Stimulated activated CD8-positive, alpha-beta memory T cell treated with anti-CD3 and anti-CD28 coated beads, Interleukin-15, amount 100 ng/mL, for 24 hours (primary cell): ENCODE data around the gene GPC5.

Source experiments
- DNase-seq: peaks from one replicate; pipeline ENCODE4 v3.0.0-alpha.2; 2020; ENCODE audit warnings: low read depth

The GPC5 gene

DNA sequence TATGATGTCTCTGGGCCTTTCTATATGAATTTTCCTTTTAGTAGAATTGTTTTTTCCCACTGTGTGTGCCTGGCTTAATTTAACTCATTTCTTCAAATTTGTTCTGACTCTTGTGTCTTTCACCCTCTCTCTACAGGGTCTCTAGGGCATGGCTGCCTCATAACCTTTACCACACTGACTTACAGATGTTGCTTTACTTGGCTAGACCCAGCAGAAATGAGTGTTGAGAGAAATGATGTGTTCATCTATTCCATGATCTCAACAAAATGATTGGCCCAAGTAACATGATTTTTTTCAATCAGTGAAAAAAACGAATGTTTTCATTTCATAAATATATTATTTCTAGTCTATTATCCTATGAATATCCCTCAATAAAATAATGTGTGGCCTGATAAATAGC lies 195.0 kb downstream of the GPC5 start:
- DNase-seq = no peak

DNA sequence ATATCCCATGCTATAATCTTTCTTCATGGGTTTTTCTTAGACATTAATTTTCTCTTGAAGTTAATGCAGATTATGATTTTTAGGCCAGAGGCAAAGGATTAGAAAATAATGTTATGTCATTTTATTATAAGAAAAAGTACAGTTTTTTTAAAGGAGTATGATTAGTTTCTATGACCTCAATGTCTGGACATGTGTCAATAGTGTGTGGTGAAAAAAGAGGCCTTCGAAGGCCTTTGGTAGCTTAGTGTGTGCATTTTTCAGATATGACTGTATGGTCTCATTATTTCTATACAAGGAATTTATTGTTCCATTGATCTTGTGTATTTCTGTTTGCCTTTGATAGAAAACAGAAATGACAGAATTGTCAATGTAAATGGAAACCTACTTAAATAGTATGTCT lies 195.6 kb downstream of the GPC5 start:
- DNase-seq = no peak

GRCh38 chr13:91595677-91596076 lies 197.3 kb downstream of the GPC5 start:
- no peak for DNase-seq

GRCh38 chr13:91596842-91597241 lies 198.4 kb downstream of the GPC5 start:
- DNase-seq = no peak

DNA sequence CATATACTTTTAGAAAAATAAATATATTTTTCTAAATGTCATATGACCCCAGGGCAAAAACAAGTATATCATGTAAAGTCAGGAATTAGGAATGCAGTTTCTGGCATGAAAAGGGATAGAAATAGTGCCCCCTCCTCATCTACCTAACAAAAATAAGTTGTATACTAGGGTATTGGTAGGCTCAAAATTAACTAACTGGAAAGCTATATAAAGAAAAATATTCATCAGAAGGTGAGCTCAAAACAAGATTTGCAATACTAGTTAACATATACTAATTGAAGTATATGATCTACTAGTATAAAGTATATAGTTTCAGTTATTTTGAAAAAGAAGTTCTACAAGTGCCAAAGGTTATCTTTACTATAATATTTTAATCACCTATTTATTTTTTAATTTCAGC lies 200.2 kb downstream of the GPC5 start:
- DNase-seq = no peak

DNA sequence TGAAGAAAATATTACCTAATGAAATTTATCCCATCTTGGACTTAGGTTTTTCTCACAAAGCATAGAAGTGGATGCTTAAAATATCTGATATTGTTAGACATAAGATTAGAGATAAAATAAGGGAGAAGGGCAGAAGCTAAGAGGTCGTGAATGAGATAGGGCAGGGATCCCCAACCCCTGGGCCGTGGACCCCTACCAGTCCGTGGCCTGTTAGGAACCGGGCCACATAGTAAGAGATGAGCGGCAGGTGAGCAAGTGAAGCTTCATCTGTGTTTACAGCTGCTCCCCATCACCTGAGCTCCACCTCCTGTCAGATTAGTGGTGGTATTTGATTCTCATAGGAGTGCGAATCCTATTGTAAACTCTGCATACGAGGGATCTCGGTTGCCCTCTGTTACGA lies 202.9 kb downstream of the GPC5 start:
- DNase-seq = no peak

DNA sequence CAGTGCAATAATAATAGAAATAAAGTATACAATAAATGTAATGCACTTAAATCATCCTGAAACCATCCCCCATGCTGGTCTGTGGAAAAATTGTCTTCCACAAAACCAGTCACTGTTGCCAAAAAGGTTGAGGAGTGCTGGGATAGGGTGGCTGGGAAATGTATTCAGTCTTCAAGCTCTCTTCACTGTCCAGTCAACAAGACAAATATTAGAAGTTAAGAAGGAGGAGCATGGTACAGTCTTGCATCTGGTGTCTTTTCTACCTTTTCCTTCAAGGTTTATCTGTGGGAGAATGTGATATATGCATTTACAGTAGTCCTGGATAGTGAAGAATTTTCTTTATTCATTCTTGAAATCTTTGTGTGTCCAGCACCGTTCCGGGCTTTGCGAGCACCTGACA lies 203.4 kb downstream of the GPC5 start:
- no peak for DNase-seq

DNA sequence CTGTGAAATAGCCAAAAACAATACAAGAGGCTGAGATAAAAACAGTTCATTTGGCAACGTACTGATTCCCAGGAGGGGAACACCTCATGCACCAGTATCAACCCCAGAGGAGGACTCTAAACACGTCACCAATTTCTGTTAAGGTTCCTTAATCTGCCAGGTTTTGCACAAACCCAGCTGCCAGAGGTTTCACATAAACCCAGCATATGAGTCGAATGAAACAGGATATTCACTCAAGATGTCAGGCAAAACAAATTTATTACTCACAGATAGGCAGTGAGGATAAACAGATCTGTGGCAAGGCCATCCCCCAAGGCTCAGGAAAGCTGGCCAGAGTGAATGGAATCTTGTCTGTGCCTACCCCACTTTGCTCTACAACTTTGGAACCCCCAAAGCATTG lies 210.9 kb downstream of the GPC5 start:
- DNase-seq = no peak

GRCh38 chr13:91618315-91618714 lies 219.9 kb downstream of the GPC5 start:
- DNase-seq = no peak

GRCh38 chr13:91620670-91621141 lies 222.3 kb downstream of the GPC5 start:
- no peak for DNase-seq

- no peak for DNase-seq
Measured at GRCh38 chr13:91621161-91621560, 222.7 kb downstream of the GPC5 start.

GRCh38 chr13:91621963-91622362 lies 223.5 kb downstream of the GPC5 start:
- no peak for DNase-seq

DNA sequence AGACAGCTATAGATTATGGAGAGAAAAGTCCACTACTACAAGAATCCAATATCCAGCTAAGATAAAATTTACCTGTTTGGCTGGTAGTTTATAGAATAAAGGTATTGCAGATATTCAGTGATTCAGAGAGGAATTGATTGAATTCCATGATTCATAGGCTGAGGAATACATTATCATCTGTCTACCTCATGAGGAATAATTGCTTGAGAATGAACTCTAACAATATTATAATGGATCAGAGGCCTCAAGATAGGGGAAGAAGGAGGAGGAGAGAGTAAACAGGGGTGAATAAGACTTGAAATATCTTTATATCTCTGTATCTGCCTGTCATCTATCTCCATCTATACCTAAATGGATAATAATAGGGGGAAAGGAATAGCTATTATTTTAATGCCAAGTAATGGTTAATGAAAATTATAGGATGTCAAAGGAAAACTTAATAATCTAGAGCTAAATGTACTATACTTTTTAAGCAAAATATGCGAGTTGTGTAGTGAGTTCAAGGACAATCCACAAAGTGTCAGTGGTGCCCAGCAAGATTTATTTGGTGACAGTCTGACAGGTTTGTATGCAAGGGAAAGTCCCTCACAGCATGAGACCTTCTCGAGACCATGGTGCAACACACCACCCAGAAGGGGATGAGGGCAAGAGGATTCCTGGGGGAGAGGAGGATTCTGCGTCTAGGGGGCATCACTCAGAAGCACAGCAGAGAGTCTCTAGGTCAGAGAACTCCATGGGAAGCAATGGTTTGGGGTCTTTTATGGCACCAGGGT lies 224.5 kb downstream of the GPC5 start:
- no peak for DNase-seq

DNA sequence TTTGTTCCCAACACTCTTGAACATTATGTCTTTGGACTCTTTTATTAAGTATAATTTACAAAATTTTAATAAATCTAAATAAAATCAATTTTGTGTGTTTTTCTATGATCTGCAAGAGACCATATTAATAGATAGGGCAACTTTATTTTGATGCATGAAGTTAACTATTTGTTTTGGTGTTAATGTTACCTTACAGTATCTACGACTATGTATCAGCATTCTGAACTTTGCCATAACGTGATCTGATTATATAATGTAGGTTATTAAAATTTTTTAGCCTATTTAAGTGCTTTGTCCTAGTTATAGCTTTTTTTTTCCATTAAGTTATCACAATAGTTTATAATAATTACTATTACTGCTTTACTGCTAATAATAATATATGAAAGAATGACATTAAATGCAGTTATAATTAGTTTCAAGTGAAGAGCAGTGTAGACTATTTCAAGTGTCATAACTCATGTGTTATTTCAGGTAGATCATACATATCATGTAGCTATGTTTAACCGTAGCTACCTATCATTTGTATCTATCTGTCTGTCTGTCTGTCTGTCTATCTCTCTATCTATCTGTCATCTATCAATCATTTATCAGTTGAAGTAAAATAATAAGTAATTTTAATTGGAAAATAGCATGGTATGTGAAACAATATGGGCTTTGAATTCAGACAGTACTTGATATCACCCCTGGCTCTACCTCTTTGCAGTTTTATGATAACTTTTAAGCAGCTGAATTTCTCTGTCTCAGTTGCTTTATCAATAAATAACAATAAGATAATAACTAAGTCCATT lies 229.7 kb downstream of the GPC5 start:
- DNase-seq = no peak

GRCh38 chr13:91630946-91631345 lies 232.5 kb downstream of the GPC5 start:
- no peak for DNase-seq

GRCh38 chr13:91632086-91632485 lies 233.7 kb downstream of the GPC5 start:
- no peak for DNase-seq

DNA sequence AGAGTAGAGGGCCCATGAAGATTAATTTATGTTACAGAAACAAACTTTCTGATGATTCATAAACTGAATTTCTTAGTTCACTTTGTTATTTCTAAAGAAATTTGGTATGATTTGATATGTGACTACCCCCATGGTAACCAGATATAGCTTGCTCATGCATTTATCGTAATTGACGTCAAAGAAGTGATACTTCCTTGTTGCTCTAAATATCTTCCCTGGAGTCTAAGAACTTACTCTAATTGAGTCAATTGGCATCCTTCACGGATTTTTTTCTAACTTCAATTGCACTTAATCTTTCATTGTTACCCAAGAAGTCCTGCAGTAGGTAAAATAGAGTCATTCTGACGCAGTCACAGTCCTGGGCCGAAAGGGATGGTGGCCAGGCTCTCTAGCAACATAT lies 240.9 kb downstream of the GPC5 start:
- DNase-seq = no peak

DNA sequence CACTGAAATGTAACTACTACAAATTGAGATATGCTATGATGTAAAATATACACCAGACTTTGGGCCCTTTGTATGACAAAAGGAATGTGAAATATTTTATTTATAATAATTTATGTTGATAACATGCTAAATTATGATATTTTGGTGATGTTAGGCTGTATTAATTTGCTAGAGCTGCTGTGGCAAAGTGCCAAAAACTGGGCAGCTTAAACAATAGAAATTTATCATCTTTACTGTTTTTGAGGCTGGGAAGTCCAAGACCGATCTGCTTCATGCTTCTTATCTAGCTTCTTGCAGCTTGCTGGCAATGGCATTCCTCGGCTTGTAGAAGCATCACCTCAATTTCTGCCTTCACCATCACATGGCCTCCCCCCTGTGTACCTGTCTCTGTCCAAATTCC lies 245.0 kb downstream of the GPC5 start:
- DNase-seq = no peak

- DNase-seq = no peak
Measured at GRCh38 chr13:91644806-91645205, 246.4 kb downstream of the GPC5 start.

DNA sequence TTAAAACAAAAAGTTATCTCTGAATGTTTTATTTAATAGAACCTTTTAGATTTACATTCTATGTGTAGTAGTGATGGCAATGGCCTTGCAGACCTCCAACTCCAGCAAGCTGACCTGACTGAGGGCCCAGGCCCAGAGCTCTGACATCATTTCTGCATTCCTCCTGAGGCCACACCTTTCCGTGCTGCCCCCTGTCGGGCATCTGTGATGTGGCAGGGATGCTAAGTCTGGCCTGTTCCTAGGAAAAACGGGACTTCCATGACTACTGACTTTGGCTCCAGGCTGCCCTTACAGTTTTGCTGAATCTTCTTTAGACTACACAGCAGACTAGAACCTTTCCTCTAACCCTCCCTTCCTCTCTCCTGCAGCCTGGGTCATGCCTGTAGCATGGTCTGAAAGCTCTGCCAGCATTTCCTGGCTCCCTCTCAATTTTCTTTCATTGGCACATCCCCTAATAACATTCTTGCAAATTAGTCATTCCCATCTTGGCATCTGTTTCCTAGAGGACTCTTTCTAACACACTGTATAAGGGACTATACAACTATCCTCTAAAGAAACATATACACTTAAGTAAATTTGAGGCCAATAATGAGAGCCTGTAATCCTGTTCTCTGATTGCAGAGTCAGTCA lies 249.1 kb downstream of the GPC5 start:
- DNase-seq = no peak

- no peak for DNase-seq
Measured at GRCh38 chr13:91648012-91648411, 249.6 kb downstream of the GPC5 start.

GRCh38 chr13:91649456-91649855 lies 251.0 kb downstream of the GPC5 start:
- no peak for DNase-seq
